NAMALWA (cell line): ENCODE measurements around the gene NHEJ1.
"Not testable (repeated sequence)": the region's sequence is repeated elsewhere in the genome, so short reads cannot be mapped to it uniquely, and the experiment has no call there.

Experiments used
- DNase-seq: peaks from one replicate; pipeline ENCODE4 v3.0.0-alpha.2; 2015; ENCODE audit warnings: low spot score

NHEJ1 gene, protein sequence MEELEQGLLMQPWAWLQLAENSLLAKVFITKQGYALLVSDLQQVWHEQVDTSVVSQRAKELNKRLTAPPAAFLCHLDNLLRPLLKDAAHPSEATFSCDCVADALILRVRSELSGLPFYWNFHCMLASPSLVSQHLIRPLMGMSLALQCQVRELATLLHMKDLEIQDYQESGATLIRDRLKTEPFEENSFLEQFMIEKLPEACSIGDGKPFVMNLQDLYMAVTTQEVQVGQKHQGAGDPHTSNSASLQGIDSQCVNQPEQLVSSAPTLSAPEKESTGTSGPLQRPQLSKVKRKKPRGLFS

DNA sequence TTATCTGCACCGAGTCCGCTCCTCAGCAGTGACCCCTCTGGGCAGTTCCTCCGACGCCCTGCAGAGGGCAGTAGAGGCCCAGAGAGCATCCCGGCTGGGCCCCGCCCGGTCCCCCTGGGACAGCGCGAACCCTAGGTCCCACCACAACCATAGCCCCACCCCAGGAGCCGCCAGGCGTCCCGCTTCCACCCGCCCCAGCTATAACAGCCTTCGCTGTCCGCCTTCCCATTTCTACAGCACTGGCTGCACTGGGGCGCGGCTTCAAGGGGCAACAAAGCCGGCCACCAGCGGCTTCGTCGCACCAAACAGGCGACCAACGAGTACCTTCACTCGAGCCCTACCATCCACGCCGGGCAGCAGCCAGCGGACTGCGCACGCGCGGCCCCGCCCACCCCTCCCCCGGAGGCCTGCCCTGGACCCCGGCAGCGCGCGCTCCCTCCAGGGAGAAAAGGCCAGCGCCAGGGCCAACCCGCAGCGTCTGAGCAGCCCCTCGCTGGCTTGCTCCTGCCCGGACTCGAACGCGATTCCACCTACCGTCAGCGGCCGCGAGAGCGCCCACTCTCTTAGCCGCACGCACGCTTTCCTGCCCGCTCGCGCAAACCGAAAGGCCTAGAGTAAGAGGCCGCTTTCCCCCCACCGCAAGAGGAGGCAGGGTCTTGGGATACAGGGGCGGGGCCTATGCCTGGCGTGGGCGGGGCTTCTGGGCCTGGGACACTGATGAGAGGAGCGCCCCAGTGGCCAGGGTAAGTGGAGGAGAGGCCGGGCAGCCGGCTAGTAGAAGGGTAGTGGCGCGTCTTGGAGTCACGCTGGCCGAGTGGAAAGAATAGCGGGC is at the start of gene NHEJ1:
Gene NHEJ1 (minus strand): TSS at position 630 of the 832 bp plus-strand sequence. CDS start 2,453 bp downstream, outside the sequence.
- peak; percentile 94 for DNase-seq

DNA sequence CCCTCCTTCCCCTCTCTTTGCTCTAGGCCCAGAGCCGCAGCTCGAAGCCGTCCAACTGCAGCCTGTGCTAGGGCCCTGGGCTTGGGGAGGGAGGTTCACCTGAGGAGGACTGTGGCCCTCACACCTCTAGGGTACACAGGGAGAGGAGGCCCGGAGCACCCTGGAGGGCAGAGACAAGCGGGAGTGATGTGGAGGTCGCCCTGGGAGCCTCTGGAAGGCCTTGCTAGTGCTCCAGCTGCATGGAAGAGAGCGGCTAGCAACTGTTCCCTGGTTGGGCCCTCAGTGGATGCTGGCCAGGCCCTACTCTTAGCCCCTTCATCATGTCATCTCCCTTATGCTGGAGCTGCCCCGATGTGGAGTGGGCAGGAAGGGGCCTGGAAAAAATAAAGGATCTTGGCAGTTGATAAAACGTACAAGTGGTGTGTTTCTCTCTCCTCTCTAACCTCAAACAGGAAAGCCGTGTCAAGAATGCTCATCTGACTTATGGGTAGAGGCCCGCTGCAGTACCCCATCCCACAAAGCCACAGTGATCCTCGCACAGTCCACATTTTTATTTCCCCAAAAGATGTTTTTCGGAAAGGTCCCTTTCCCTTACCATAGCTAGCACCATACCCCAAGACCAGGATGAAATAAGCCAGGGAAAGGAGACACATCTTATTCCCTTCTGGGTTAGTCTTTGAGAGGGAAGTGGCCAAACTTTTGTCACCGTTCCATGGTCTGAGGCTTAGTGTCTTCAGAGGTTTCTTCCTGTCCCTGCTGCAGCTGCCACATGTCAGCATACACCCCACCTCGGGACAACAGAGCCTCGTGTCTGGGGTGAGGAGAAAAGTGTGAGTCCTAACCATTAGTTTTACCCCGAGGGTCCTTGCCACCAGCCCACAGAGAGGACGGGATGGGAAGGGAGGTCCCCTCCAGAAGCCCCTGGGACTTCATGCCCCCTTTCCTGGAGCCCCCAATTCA is 48.9 kb upstream of the NHEJ1 start:
- no peak for DNase-seq

DNA sequence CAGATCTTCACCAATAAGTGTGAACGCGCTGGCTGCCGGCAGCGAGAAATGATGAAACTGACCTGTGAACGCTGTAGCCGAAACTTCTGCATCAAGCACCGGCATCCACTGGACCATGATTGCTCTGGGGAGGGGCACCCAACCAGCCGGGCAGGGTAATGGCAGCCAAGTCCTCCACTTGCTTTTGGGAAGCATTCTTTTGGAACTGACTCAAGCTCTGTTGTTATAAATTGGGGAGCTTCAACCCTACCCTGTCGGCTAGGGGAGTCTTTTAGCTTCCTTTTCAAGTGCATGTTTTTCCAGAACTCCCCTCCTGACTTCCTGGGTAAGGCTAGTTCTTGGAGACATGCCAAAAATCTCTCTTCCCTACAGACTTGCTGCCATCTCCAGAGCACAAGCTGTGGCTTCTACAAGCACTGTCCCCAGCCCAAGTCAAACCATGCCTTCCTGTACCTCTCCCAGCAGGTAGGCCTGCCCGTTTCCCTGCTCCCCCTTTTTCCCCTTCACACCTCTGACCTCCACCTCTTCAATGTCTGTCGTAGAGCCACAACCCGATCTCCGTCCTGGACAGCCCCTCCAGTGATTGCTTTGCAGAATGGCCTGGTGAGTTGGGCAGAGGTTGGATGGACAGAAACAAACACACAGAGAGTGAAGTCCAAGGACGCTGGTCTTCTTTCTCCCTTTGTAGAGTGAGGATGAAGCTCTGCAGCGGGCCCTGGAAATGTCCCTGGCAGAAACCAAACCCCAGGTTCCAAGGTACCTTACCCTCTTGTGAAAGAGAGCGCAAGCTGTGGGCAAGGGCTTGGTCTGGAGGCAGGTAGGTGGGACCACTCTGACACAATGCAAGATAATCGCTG is 47.5 kb upstream of the NHEJ1 start:
- DNase-seq = no peak

DNA sequence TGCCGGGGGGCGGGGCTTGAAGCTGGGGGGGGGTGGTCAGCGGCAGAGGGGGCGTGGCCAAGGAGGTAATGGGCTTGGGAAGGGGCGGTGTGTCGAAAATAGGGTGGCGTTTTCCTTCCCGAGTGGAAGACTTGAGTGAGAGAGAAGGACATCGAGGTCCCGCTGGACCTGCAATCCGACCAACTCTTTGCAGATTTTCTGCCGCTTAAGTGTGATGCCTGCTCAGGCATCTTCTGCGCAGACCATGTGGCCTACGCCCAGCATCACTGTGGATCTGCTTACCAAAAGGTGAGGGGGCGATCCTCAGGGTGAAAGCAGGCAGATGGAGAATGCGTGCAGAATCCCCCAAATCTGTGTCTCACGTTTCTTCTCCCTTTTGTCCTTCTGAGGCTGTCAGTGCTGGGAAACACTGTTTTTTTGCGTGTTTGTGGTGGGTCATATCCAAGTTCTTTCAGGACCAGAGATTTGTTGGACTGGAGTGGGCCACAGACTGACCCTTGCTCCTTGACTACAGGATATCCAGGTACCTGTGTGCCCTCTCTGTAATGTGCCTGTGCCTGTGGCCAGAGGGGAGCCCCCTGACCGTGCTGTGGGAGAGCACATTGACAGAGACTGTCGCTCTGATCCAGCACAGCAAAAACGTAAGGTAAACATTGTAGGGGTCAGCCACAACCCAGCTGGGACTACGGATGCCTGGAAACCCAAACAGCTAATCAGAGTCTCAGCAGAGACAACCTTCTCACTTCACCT is 46.7 kb upstream of the NHEJ1 start:
- no peak for DNase-seq

DNA sequence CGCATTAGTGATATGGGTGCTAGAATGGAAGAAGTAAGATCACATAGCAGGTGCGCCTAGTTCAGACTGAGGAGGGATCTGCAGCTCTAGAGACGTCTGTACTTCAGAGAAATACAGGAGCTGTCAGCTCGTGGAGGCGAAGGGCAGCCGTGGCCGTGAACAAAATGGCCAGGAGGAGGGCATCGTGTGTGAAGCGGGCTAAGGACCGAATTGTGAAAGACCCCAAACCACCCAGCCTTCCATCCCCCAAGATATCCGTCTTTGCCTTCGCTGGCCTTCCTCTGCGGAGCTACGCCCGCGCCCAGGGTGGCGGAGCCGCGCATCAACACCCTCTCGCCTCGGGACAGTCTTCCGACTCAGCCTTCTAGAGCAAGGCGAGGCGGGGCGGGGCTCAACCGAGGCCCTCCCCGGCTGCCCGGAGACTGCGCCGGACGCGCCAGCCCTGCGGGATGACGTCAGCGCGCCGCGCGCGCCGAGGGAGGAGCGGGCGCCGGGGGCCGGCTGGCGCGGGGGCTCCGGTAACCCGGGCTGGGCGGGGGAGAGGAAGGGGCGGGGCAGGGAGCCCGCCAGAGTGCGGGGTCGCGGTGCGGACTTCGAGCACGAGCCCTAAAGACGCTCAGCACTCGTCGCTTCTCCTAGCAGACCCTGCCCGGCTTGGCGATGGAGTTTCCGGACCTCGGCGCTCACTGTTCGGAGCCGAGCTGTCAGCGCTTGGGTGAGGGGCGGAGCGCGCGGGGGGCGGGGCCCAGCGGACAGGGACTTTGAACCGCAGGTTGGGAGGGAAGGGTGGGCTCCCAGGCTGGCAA is 45.9 kb upstream of the NHEJ1 start, which contains the start of gene ZFAND2B:
Gene ZFAND2B (plus strand): TSS at position 455 of the 806 bp plus-strand sequence. CDS start 206 bp downstream, at position 661.
- DNase-seq = peak; percentile 96

DNA sequence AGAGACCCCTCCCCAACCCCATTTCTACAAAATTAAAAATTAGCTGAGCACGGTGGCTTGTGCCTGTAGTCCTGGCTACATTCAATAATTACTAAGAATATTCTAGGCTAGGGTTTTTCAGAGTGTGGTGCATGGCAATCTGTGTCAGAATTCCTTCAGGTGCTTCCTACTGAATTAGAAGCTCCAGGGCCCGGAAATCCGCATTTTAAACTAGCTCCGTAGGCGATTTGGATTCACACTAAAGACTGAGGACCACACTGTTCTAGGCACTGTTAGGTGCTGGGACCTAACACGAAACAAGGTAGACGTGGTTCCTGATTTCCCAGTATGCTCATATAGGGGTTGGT is 45.3 kb upstream of the NHEJ1 start:
- no peak for DNase-seq

DNA sequence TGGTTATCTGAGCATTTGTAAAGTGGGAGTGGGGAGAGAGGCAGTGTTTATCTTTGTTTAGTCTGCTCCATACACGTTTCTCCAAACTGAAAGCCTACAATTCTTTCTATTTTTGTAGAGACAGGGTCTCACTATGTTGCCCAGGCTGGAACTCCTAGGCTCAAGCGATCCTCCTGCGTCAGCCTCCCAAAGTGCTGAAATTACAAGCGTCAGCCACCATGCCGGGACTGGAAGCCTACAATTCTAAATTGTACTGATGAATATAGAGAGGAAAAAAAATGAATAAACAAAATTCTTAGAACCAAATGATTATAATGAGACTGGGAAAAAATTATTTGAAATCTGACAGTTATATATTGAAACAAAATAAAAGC is 44.5 kb upstream of the NHEJ1 start:
- no peak for DNase-seq

DNA sequence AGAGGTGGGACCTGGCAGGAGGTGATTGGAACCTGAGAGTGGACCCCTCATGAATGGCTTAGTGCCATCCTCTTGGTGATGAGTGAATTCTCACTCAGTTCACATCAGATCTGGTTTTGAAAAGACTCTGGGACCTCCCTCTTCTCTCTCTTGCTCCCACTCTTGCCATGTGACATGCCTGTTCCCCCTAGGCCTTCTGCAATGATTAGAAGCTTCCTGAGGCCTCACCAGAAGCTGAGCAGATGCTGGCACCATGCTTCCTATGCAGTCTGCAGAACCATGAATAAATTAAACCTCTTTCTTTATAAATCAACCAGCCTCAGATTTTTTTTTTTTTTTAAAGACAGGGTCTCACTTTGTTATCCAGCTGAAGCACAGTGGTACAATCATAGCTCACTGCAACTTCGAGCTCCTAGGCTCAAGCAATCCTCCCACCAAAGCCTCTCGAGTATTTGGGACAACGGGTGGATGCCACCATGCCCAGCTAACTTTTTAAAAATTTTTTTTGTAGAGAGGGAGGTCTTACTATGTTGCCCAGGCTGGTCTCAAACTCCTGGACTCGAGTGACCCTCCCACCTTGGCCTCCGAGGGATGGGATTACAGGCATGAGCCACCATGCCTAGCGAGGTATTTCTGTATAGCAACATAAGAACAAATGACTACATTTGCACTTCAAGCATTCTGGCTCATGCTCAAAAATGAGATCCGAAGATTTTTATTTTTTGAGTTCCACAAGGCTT is 44.0 kb upstream of the NHEJ1 start:
- no peak for DNase-seq

DNA sequence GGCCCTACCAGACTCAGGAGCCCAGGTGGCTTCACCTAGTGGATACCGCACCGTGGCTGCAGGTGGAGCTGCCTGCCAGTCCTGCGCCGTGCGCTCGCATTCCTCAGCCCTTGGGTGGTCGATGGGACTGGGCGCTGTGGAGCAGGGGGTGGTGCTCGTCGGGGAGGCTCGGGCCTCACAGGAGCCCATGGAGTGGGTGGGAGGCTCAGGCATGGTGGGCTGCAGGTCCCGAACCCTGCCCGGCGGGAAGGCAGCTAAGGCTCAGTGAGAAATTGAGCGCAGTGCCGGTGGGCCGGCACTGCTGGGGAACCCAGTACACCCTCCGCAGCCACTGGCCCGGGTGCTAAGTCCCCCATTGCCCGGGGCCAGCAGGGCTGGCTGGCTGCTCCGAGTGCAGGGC is 40.7 kb upstream of the NHEJ1 start:
- DNase-seq = not testable (repeated sequence)

DNA sequence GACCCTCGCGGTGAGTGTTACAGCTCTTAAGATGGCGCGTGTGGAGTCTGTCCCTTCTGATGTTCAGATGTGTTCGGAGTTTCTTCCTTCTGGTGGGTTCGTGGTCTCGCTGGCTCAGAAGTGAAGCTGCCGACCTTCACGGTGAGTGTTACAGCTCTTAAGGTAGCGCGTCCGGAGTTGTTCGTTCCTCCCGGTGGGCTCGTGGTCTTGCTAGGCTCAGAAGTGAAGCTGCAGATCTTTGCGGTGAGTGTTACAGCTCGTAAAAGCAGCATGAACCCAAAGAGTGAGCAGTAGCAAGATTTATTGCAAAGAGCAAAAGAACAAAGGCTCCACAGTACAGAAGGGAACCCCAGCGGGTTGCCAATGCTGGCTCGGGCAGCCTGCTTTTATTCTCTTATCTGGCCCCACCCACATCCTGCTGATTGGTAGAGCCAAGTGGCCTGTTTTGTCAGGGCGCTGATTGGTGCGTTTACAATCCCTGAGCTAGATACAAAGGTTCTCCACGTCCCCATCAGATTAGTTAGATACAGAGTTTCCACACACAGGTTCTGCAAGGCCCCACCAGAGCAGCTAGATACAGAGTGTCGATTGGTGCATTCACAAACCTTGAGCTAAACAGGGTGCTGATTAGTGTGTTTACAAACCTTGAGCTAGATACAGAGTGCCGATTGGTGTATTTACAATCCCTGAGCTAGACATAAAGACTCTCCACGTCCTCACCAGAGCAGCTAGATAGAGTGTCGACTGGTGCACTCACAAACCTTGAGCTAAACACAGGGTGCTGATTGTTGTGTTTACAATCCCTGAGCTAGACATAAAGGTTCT is 40.1 kb upstream of the NHEJ1 start:
- not testable (repeated sequence) for DNase-seq

DNA sequence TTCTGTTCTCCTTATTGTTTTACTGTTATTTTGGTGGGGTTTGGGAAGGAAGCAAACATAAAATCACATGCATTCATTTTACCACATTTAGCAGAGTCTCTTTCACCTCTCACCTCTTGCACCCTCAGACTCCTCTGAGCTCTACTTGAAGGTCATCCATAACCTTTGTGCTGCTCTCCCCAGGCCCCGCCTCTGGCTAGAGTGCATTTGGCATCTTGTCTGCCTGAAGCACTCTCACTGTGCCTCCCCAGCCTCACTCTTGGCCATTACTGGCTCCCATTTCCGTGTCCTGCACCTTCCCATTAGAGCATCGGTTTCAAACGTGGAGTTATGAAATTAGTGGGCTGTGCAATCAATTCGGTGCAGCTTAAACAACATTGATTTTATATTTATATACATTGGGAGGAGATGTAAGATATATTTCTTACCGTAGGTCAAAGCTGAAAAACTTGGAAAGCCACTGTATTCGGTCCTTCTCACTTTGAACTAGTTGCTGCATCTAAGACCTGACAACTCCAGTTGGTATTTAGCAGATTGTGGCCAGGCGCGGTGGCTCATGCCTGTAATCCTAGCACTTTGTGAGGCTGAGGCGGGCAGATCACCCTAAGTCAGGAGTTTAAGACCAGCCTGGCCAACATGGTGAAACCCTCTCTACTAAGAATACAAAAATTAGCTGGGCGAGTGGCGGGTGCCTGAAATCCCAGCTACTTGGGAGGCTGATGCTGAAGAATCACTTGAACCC is 39.0 kb upstream of the NHEJ1 start:
- no peak for DNase-seq

DNA sequence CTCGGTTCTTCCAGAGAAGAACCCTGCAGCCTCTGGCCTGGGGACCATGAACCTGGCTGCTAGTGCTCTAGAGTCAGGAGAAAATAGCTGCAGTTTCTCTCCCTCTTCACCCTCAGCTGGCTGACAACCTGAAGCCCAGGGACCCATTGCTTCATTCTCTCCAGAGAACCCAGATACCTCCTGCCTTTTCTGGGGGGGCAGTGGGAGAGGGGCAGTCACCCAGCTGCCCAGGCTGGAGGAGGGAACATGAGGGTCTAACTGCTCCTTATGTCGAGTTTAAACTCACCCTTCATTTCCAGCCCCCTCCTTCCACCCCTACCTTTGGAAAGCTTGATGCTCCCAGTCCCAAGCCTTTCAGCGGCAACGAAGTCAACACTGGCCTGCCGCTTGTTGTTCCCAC is 38.4 kb upstream of the NHEJ1 start:
- no peak for DNase-seq

DNA sequence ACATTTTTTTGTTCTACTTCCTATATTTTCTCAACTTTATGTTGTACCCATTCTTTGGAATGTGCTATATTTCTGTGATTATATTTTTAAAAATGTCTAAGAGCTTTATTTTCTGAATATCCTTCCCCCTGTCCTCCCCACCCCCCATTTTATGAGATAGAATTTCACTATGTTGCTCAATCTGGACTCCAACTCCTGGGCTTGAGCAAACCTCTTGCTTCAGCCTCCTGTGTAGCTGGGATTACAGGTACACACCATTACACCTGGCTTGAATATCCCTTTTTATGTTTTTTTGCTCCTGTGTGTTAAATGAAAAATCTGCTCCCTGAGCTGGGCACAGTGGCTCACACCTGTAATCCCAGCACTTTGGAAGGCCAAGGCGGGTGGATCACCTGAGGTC is 36.8 kb upstream of the NHEJ1 start:
- no peak for DNase-seq

DNA sequence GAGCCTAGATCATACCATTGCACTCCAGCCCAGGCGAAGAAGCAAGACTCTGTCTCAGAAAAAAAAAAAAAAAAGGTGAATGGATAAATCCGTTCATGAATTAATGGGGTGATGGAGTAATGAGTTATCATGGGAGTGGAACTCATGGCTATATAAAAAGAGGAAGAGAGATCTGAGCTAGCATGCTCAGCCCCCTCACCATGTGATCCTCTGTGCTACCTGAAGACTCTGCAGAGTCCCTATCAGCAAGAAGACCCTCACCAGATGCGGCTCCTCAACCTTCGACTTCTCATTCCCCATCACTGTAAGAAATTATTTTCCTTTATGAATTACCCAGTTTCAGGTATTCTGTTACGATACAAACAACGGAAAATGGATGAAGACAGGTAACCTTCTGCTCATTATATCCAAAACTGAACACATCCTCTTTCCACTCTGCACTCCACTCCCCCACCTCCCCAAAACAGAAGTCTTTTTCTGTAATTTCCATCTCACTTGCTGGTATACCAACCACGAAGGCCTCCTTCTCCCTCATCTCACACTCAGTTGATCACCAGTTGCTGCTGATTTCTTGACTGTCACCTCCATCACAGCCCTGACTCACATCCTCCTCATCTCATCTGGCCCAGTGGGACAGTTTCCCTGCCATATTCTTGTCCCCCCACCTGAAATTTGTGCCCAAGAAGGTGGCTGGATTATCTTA is 26.3 kb upstream of the NHEJ1 start:
- no peak for DNase-seq

DNA sequence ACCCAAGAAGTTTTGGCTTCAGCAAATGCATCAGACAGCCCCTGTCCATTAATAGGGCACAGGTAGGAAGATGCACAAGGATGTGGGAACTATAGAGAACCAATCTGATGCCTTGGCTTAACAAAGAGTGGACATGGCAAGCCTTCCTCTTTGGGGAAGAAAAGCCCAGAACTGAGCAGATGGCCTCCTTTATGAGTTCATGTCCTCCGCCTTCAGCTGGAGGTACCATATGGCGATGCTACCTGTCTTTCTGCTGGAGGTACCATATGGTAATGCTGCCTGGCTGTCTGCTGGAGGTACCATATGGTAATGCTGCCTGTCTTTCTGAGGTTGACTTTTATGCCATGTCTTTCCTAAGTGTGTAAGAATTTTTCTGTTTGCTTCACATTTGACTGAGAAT is 23.5 kb upstream of the NHEJ1 start:
- DNase-seq = no peak

DNA sequence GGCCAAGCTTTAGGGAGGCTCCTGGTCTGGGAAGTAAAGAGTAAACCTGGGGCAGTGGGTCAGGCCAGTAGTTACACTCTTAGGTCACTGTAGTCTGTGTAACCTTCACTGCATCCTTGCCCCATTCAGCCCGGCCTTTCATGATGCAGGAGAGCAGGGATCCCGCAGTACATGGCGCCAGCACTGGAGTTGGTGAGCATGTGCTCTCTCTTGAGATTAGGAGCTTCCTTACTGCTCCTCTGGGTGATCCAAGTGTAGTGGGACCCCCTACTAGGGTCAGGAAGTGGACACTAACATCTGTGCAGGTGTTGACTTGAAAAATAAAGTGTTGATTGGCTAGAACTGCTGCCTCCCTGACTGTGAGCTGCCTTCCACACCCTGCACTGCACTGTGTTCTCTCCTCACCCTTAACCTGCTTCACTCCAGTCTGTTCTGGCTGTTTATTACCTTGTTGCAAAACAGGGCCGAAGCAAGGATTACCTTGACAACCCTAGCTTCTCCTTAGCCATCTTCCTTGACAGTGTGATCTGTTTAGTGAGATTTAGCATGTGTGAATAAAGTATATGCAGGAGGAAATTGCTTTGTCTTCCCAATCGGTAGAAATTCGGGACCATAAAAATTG is 22.6 kb upstream of the NHEJ1 start:
- DNase-seq = no peak
